GM21619 (cell line): ENCODE data around the gene DEF6.
"Not testable (repeated sequence)": the region's sequence is repeated elsewhere in the genome, so short reads cannot be mapped to it uniquely, and the experiment has no call there.

Source experiments
- ATAC-seq: cut with Tn5 transposase; IDR thresholded peaks from one replicate; pipeline ENCODE4 v1.9.1; 2021; ENCODE audit not compliant: unreplicated experiment

The DEF6 gene

GRCh38 chr6:35309611-35310264 is 12.1 kb downstream of the DEF6 start:
- no peak for ATAC-seq

- no peak for ATAC-seq
These were observed 12.7 kb downstream of the DEF6 start for GRCh38 chr6:35310265-35310831.

DNA sequence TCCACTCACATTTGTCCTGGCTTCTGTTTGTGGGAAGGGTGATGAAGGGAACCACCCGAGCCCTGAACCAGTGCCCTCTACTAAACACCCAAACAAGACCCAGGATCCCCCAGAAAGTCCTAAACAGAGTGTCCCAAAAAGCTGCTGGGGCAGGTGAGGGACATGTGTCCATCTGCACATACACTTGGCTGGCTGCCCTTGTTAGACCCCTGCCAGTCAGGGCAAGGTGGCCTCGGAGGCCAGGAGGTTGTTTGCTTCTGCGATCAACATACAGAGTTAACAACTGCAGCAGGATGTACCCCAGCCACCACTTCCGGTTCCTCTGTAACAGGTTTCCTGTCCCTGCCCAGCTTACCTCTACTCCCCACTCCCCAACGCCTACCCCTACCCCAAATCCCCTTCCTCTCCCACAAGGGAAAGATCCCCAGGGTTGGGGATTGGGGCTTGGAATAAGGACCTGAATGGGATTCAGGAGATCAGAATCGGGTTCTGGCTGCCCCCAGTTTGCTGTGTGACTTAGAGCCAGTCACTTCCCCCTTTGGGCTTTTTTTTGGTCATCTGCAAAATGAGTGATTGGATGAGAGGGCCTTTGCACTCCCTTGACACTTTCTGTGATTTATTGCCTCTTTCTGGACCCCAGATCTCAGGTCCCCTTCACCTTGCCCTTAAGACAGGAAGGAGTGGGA is 13.9 kb downstream of the DEF6 start:
- no peak for ATAC-seq

DNA sequence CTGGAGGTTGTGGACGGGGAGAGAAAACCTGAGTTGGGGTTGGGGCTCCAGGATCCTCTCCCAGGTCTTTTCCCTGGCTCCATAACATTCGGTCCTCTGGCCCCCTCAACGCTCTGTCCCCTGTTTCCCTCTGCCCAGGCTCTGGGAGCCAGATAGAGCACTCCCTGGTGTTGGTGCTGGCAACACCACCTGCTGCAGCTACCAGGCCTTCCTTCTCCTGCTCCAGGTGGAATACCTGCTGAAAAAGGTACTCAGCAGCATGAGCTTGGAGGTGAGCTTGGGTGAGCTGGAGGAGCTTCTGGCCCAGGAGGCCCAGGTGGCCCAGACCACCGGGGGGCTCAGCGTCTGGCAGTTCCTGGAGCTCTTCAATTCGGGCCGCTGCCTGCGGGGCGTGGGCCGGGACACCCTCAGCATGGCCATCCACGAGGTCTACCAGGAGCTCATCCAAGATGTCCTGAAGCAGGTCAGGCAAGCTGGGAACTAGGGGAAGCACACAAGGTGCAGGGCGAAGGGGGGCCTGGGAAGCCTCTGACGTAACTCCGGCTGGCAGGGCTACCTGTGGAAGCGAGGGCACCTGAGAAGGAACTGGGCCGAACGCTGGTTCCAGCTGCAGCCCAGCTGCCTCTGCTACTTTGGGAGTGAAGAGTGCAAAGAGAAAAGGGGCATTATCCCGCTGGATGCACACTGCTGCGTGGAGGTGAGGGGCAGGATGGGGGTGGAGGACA is 14.6 kb downstream of the DEF6 start:
- no peak for ATAC-seq

- no peak for ATAC-seq
These were observed 15.2 kb downstream of the DEF6 start for GRCh38 chr6:35312807-35313206.

DNA sequence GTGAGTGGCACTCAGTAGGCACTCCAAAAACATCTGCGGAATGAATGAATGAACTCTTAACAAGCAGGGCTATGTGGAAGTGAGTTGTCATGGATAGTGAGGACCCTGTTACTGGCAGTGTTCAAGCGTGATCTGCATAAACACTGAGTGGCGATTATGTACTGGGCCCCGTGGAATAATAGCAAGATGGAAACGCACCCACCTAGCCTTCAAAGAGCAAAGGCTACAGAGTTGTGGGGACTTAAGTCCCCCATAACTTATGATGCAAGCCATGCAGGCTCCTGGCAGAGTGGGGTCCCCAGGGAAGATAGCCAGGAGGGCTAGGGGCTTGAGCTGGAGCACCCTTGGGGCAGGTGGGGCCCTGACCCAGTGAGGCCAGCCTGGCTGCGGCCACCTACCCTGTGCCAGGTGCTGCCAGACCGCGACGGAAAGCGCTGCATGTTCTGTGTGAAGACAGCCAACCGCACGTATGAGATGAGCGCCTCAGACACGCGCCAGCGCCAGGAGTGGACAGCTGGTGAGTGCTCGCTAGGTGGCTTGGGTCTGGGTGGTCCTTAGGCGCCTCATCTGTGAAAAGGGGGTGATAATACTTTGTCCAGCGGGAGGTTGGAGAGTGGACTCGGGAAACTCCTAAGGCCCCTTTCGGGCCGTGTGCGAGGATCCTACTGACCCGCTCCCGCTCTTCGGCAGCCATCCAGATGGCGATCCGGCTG is 20.0 kb downstream of the DEF6 start:
- ATAC-seq, result no peak

- no peak for ATAC-seq
These were observed 20.9 kb downstream of the DEF6 start for GRCh38 chr6:35318196-35319171.

DNA sequence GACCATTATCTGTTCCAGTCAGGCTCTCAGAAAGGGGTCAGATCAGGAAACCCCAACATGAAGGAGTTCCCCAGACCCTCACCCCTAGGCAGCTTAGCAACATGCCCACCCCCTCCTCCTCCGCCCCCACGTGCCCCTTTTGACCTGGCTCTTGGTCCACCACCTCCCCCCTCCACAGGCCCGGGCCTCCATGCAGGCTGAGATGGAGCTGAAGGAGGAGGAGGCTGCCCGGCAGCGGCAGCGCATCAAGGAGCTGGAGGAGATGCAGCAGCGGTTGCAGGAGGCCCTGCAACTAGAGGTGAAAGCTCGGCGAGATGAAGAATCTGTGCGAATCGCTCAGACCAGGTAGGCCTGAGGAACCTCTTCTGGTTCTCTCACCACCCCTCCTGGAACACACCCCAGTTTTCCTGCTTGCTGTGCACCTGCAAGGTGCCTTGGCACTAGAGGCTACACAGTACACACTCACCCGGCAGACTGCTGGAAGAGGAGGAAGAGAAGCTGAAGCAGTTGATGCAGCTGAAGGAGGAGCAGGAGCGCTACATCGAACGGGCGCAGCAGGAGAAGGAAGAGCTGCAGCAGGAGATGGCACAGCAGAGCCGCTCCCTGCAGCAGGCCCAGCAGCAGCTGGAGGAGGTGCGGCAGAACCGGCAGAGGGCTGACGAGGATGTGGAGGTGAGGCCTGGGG is 21.9 kb downstream of the DEF6 start:
- no peak for ATAC-seq

- ATAC-seq, result no peak
These were observed 22.4 kb downstream of the DEF6 start for GRCh38 chr6:35320031-35320410.

DNA sequence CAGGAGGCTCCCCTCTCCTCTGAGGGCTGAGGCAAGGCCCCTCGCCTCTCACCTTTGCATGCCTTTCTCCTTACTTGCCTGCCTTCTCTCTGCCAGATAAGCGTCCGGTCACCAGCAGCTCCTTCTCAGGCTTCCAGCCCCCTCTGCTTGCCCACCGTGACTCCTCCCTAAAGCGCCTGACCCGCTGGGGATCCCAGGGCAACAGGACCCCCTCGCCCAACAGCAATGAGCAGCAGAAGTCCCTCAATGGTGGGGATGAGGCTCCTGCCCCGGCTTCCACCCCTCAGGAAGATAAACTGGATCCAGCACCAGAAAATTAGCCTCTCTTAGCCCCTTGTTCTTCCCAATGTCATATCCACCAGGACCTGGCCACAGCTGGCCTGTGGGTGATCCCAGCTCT is 23.5 kb downstream of the DEF6 start:
- ATAC-seq, result no peak

DNA sequence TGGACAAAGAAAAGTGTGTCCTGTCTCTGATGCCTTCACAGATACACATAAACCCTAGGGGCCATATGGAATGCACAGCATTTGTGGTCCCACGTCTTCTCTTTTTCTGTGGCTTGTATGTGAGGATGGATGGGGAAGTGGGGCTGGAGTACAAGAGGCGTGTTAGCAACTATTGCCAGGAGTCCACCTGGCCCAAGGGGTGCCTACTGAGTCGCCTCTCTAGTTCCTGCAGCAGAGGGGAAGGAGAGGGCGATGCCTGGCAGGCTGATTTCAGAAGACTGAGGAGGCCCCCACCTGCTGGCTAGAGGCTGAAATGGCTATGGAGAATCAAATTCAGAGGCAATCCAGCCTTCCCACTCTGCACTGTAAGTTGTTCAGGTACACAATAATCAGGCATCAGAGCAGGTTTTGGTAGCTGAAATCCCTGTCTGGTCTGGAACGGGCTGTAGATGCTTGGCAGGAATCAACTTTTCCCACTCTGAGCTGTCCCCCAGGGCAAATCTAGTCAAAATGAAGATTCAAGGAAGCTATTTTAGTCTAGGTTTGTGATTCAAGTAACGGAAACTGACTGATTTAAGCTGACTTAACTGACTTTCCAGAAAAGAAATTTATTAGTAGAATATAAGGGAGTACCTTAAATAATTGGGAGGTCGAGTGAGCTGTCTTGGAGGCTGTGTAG is 29.9 kb downstream of the DEF6 start:
- ATAC-seq, result no peak

DNA sequence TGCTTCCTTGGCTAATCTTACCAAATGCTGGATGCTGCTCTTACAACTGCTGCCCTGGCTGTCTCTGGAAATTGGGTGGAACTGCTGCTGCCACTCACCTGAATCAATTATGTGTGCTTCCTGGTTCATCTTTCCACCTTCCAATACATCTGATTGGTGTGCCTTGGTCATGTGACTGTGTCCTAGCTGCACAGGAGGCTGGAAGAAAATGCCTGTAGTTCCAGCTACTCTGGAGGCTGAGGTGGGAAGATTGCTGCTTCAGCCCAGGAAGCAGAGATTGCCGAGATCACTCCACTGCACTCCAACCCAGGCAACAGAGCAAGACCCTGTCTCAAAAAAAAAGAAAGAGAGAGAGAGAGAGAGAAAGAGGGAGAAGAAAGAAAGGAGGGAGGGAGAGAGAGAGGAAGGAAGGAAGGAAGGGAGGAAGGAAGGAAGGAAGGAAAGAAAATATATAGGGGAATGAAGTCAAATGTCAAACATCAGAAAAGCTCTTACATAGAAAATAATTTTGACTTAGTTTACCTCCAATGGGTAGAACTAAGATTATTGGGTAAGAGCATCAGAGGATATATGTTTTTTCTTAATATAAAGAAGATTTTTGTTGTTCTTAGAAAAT is 30.6 kb downstream of the DEF6 start:
- ATAC-seq, result no peak

DNA sequence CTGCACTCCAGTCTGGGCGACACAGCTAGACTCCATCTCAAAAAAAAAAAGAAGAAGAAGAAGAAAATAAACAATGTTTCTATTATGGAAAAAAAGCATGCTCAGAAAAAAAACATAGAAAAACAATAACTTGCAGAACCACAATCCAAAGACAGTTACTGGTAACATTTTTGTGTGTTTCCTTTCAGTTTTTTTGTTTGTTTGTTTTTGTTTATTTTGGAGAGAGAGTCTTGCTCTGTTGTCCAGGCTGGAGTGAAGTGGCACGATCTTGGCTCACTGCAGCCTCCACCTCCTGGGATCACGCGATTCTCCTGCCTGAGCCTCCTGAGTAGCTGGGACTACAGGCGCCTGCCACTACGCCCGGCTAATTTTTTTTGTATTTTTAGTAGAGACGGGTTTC is 31.3 kb downstream of the DEF6 start:
- not testable (repeated sequence) for ATAC-seq

GRCh38 chr6:35330541-35331119 is 33.0 kb downstream of the DEF6 start:
- no peak for ATAC-seq

GRCh38 chr6:35332074-35332887 is 34.7 kb downstream of the DEF6 start:
- not testable (repeated sequence) for ATAC-seq

- ATAC-seq, result no peak
These were observed 43.9 kb downstream of the DEF6 start for GRCh38 chr6:35341557-35341956.
